Activated CD8-positive, alpha-beta memory T cell treated with anti-CD3 and anti-CD28 coated beads, Interleukin-2, amount 50 U/mL, for 24 hours (primary cell): ENCODE measurements around the gene CXCL1.

Experiments used
- DNase-seq: peaks from one replicate; pipeline ENCODE4 v3.0.0-alpha.2; 2020; ENCODE audit errors: extremely low read depth

The CXCL1 gene

GRCh38 chr4:73917081-73917501, 47.9 kb downstream of the CXCL1 start:
- DNase-seq = no peak

GRCh38 chr4:73918058-73918457, 48.9 kb downstream of the CXCL1 start:
- no peak for DNase-seq

- no peak for DNase-seq
Observed at GRCh38 chr4:73919691-73920090, 50.5 kb downstream of the CXCL1 start.
